PC-3 (cell line): ENCODE results near the gene FSTL4.

Experiments
- EZH2phosphoT487 ChIP-seq: fragments of 300-600 bp; sonication (generic); IDR thresholded peaks from 2 replicates; pipeline ENCODE4 v1.6.1; 2018; ENCODE audit warnings: mild to moderate bottlenecking, antibody characterized with exemption, low read length, borderline replicate concordance
- TF ChIP-seq, protein P1 (sequence below): fragments of 300-600 bp; sonication (generic); conservative IDR thresholded peaks from 2 replicates; pipeline ENCODE4 v1.5.1; 2017; ENCODE audit warnings: antibody characterized with exemption, low read depth, mild to moderate bottlenecking, low read length

DNA sequence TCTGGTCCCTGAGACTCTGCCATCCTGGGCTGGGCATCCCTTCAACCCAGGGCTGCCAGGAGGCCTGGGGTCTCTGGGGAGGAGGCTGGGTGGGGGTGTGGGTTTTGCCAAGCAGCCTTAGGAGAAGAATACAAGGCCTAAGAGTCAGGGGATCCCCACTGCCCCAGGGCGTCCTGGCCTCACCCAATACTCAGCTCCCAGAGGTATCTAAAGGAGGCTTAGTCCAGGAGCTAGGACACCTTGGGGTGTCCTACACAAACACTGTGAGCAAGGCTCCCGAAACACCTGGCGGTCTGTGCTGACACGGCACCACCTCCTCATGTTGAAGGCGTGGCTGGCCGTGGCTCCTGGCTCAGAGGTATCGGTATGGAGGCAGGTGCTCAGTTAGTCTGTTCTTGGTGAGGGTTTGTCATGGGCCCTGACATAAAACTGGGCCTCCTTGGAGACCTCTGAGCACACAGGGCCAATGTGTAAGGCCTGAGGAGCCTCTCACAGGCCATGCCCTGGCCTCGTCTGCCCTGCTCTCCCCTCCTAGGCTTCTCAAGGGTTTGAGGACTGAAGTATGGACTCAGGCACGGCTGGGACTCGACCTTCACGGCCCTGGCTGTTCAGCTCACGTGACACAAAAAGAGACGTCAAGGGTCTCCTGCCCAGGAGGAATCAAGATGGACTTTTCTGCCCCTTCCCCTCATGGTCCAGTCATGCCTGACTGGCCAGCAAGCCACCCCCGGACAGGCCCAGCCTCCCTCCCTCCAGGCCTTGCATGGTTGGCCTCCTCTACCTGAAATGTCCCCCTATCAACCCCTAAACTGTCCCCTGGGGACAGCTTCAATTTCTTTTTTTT lies 277.3 kb downstream of the FSTL4 start:
- TF ChIP-seq, protein P1, sequence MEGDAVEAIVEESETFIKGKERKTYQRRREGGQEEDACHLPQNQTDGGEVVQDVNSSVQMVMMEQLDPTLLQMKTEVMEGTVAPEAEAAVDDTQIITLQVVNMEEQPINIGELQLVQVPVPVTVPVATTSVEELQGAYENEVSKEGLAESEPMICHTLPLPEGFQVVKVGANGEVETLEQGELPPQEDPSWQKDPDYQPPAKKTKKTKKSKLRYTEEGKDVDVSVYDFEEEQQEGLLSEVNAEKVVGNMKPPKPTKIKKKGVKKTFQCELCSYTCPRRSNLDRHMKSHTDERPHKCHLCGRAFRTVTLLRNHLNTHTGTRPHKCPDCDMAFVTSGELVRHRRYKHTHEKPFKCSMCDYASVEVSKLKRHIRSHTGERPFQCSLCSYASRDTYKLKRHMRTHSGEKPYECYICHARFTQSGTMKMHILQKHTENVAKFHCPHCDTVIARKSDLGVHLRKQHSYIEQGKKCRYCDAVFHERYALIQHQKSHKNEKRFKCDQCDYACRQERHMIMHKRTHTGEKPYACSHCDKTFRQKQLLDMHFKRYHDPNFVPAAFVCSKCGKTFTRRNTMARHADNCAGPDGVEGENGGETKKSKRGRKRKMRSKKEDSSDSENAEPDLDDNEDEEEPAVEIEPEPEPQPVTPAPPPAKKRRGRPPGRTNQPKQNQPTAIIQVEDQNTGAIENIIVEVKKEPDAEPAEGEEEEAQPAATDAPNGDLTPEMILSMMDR: no peak
- TF ChIP-seq EZH2phosphoT487: no peak
